Esophagus mucosa (tissue), 1 donor: ENCODE measurements around the gene NUDT22. TPM values are rescaled to one million over a fixed set of nuclear protein-coding genes. Genes with fewer than 3 reads are reported as not detected.
A peak's percentile ranks its signal among the peaks of the same experiment; 100 is the strongest.

ENCODE experiments used
- ATAC-seq: fragments of 200-7000 bp; cut with Tn5 transposase; one replicate; pipeline ENCODE4 v1.9.1; 2020
- total RNA-seq: library from RNA; stranded (reverse); gene quantifications from one replicate; pipeline ENCODE4 v1.2.4, GENCODE V29; 2023
- donor health status: DM: yes; HTN: yes; CAD: no.

Gene NUDT22
- total RNA-seq, 1 donor from 2014 or later, result 59.9 TPM

GRCh38 chr11:64258946-64259532, 33.0 kb downstream of the NUDT22 start:
- no peak for ATAC-seq

- no peak for ATAC-seq
These were observed 33.5 kb downstream of the NUDT22 start for GRCh38 chr11:64259533-64260067.

- ATAC-seq, result no peak
These were observed 34.2 kb downstream of the NUDT22 start for GRCh38 chr11:64260147-64260708.

- no peak for ATAC-seq
These were observed 35.5 kb downstream of the NUDT22 start for GRCh38 chr11:64261556-64262080.

GRCh38 chr11:64262271-64263002, 36.4 kb downstream of the NUDT22 start:
- ATAC-seq, result no peak

DNA sequence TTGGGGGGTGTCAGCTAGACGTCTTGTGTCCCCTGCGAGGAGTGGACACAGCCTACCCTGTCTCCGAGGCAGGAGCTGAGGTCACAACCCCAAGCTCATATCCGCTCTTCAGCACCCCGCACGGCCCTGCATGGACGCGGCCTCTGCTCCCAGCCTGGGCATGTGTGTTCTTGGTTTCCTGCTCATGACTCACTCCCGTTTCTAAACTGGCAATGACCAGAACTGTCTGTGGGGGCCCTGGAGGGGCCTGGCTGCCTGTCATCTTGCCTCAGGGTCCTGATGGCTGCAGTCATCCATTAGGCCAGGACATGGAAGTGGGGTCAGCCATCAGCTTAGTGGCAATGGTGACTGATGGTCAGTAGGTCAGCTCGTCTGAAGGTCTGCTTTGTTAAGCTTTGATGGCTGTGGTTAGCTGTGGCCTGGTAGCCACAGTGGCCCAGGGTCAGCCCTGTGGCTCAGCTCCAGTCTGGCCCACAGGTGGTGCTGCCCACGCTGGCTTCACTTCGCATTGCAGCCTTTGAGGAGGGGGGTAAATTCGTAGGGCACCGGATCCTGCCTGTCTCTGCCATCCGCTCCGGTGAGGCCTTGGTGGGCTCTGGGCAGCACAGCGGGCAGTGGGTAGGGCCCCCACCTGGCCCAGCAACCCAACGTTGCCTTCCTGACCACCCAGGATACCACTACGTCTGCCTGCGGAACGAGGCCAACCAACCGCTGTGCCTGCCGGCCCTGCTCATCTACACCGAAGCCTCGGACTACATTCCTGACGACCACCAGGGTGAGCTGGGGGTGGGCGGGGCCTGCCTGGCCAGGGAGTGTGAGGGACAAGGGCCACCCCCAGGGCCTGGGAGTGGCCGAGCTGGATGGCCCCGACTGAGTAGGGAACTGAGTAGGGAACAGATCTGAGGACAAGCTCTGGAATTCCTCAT, 37.2 kb downstream of the NUDT22 start:
- no peak for ATAC-seq

DNA sequence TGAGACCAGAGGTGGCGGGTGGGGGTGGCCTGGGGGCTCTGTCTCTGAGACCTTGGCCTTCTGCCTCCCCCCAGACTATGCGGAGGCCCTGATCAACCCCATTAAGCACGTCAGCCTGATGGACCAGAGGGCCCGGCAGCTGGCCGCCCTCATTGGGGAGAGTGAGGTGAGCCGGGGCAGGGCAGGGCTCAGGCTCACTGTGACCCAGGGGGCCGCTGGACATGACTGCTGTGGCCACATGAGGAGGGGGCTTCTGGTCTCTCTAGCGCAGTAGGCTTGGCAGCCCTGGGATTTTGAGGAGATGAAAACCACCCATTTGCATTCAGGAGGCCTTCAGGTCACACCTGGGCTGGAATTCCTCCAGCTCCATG, 37.9 kb downstream of the NUDT22 start:
- no peak for ATAC-seq

- no peak for ATAC-seq
These were observed 38.3 kb downstream of the NUDT22 start for GRCh38 chr11:64264371-64264852.

- ATAC-seq, result no peak
These were observed 39.4 kb downstream of the NUDT22 start for GRCh38 chr11:64265176-64266160.

DNA sequence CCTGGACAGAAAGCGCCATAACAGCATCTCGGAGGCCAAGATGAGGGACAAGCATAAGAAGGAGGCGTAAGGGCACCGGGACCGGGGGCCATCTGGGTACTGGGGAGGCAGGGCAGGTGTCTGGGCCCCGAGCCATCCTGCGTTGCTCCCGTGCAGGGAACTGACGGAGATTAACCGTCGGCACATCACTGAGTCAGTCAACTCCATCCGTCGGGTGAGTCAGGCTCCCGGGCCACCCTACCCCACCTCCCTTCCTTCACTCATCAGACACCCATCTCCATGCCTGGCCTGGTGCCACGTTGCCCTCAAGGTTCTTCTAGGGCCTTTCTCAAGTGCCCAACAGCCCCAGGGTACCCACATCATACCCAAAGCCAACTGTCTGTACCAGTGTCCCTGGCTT, 40.3 kb downstream of the NUDT22 start:
- ATAC-seq, result no peak

GRCh38 chr11:64267207-64267945, 41.3 kb downstream of the NUDT22 start:
- ATAC-seq, result peak; percentile 36

- no peak for ATAC-seq
These were observed 42.2 kb downstream of the NUDT22 start for GRCh38 chr11:64268025-64268892.

GRCh38 chr11:64268893-64269539, 42.9 kb downstream of the NUDT22 start:
- ATAC-seq, result peak; percentile 1

GRCh38 chr11:64269540-64270220, 43.6 kb downstream of the NUDT22 start:
- peak; percentile 83 for ATAC-seq

- ATAC-seq, result no peak
These were observed 49.1 kb downstream of the NUDT22 start for GRCh38 chr11:64275031-64275800.

DNA sequence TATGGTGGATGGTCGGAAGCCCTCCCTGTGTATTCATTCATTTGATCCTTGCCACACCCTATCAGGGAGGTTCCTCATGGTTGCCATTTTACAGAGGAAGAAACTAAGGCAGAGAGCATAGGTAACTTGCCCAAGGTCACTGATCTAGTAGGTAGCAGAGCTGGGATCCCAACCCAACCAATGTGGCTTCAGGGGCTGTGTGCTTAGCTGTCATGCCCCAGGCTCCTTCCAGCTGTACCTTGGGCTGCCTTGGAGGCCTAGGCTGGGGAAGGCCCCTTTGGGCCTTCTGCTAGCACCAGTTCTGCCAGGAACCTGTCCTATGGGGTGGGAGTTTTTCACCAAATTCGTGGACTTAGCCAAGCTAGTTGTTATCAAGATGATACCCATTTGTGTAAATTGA, 49.8 kb downstream of the NUDT22 start:
- ATAC-seq, result no peak
